Dendritic cell treated with granulocyte-macrophage colony-stimulating factor and Interleukin-4, amounts not matched to agents 40 ng/mL and 50 ng/mL, for 4 days (primary cell): ENCODE data around the gene DCHS2.

Source experiments
- H3K27ac Mint-ChIP-seq: one replicate; pipeline ENCODE4 v1.8.0; 2022; ENCODE audit warnings: mild to moderate bottlenecking, mixed read lengths
- H3K27me3 Mint-ChIP-seq: one replicate; pipeline ENCODE4 v1.8.0; 2022; ENCODE audit warnings: mild to moderate bottlenecking, mixed read lengths
- H3K36me3 Mint-ChIP-seq: one replicate; pipeline ENCODE4 v1.8.0; 2022; ENCODE audit warnings: low read depth, mixed read lengths
- H3K4me1 Mint-ChIP-seq: one replicate; pipeline ENCODE4 v1.8.0; 2022; ENCODE audit warnings: low read depth, mixed read lengths
- H3K4me3 Mint-ChIP-seq: one replicate; pipeline ENCODE4 v1.8.0; 2022; ENCODE audit warnings: mild to moderate bottlenecking, moderate library complexity, mixed read lengths
- H3K9me3 Mint-ChIP-seq: one replicate; pipeline ENCODE4 v1.8.0; 2022; ENCODE audit warnings: mixed read lengths
- intact Hi-C: fragments of 100-400 bp; cut with micrococcal nuclease; formaldehyde crosslinking; loops from one replicate; pipeline ENCODE4 v1.15.0; 2022

The DCHS2 gene

DNA sequence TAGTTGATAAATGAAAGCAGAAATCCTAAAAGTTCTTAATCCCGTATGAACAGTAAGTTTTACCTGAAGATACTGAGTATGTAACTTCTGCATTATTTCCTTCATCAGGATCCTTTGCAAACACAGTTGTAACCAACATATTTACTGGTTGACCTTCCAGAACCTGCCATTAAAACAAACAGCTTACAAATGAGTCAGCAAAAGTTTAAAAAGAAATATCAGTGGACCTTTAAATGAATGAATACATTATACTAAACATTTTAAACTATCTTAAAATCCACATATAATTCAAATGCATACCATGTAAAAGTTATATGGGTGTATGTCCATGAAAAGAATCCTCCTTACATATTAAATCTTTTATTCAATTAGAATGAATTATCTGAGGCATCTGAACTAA lies 163.6 kb downstream of the DCHS2 start:
- Mint-ChIP-seq H3K27me3 (peaks cover 20% of the 10 kb centered on the region), H3K27ac (no peak overlapping the region), H3K36me3 (no peaks in the 10 kb centered on the region), H3K4me3 (no peak overlapping the region), H3K4me1 (peaks cover 6% of the 10 kb centered on the region), H3K9me3 (no peaks in the 10 kb centered on the region)
- intact Hi-C loops = no loop called here

DNA sequence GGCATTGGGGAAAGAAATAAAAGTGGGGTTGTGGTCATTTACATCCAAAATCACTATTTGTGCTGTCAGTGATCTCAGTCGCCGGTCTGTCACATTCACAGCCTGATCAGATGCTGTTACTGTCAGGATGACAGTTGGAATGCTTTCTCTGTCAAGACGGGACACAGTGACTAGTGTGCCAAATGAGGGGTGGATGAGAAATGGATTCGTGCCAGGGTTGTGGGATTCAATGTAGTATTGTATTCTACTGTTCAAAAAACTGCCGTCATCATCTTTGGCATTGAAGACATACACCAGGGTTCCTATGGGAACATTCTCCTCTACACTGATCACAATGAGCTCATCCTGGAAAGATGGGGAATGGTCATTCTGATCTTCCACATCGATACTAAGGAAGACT lies 171.1 kb downstream of the DCHS2 start:
- intact Hi-C loops = no loop called here
- no peaks in the 10 kb centered on the region for H3K4me1 Mint-ChIP-seq
- H3K4me3 Mint-ChIP-seq = no peak overlapping the region
- H3K36me3 Mint-ChIP-seq = no peaks in the 10 kb centered on the region
- no peak overlapping the region for H3K27ac Mint-ChIP-seq
- peaks cover 2% of the 10 kb centered on the region for H3K27me3 Mint-ChIP-seq
- H3K9me3 Mint-ChIP-seq = no peaks in the 10 kb centered on the region

GRCh38 chr4:154319736-154320135 lies 171.9 kb downstream of the DCHS2 start:
- Mint-ChIP-seq H3K4me1 (no peaks in the 10 kb centered on the region), H3K9me3 (no peaks in the 10 kb centered on the region), H3K4me3 (no peak overlapping the region), H3K27ac (no peak overlapping the region), H3K27me3 (peaks cover 2% of the 10 kb centered on the region), H3K36me3 (no peaks in the 10 kb centered on the region)
- intact Hi-C loops = no loop called here

- Mint-ChIP-seq H3K27ac (no peak overlapping the region), H3K4me1 (no peaks in the 10 kb centered on the region), H3K27me3 (no peaks in the 10 kb centered on the region), H3K4me3 (no peak overlapping the region), H3K9me3 (no peaks in the 10 kb centered on the region), H3K36me3 (no peaks in the 10 kb centered on the region)
- intact Hi-C loops = no loop called here
Observed at GRCh38 chr4:154317201-154317999, 174.2 kb downstream of the DCHS2 start.

DNA sequence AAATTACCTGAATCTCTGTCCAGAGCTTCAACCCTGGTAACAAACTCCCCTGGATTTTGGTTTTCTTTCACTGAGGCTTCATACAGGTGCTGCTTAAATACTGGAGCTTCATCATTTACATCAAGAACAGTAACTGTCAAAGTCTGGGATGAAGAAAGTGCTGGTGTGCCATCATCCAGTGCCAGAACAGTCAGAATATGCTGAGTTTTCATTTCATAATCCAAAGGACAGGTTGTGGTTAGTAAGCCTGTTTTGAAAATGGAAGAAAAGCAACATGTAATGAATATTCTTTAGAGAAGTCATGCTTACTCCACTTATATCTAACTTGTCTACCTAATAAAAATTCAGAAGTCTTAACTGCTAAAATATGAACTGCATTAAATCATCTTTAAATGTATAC lies 175.9 kb downstream of the DCHS2 start:
- intact Hi-C loops = no loop called here
- Mint-ChIP-seq H3K9me3 (no peaks in the 10 kb centered on the region), H3K4me3 (no peak overlapping the region), H3K27ac (no peak overlapping the region), H3K4me1 (no peaks in the 10 kb centered on the region), H3K36me3 (no peaks in the 10 kb centered on the region), H3K27me3 (no peaks in the 10 kb centered on the region)

- Mint-ChIP-seq H3K27ac (no peak overlapping the region), H3K27me3 (no peaks in the 10 kb centered on the region), H3K36me3 (no peaks in the 10 kb centered on the region), H3K4me1 (no peaks in the 10 kb centered on the region), H3K4me3 (no peak overlapping the region), H3K9me3 (no peaks in the 10 kb centered on the region)
- intact Hi-C loops = no loop called here
Observed at GRCh38 chr4:154314248-154314647, 177.4 kb downstream of the DCHS2 start.

GRCh38 chr4:154313004-154313585 lies 178.5 kb downstream of the DCHS2 start:
- intact Hi-C loops = no loop called here
- Mint-ChIP-seq H3K27me3 (no peaks in the 10 kb centered on the region), H3K9me3 (no peaks in the 10 kb centered on the region), H3K36me3 (no peaks in the 10 kb centered on the region), H3K4me3 (no peak overlapping the region), H3K27ac (no peak overlapping the region), H3K4me1 (no peaks in the 10 kb centered on the region)

DNA sequence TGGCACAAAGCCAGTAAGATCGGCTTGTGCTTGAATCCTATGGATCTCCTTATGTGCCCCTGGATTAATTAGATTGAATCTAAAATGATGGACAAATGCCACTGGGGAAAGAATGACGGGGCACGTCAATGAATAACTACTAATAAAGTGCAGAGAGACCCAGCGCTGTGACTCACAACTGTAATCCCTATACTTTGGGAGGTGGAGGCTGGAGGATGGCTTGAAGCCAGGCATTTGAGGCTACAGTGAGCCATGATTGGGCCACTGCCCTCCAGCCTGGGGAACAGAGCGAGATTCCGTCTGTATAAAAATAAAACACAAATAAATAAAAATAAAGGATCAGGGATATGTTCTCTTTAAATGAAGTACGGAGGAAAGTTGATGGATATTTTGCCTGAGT lies 179.4 kb downstream of the DCHS2 start:
- Mint-ChIP-seq H3K27me3 (no peaks in the 10 kb centered on the region), H3K27ac (no peak overlapping the region), H3K36me3 (no peaks in the 10 kb centered on the region), H3K9me3 (no peaks in the 10 kb centered on the region), H3K4me1 (no peaks in the 10 kb centered on the region), H3K4me3 (no peak overlapping the region)
- intact Hi-C loops = no loop called here

- Mint-ChIP-seq H3K9me3 (no peaks in the 10 kb centered on the region), H3K4me1 (no peaks in the 10 kb centered on the region), H3K36me3 (no peaks in the 10 kb centered on the region), H3K27ac (no peak overlapping the region), H3K4me3 (no peak overlapping the region), H3K27me3 (no peaks in the 10 kb centered on the region)
- intact Hi-C loops = no loop called here
Observed at GRCh38 chr4:154310578-154310977, 181.0 kb downstream of the DCHS2 start.

DNA sequence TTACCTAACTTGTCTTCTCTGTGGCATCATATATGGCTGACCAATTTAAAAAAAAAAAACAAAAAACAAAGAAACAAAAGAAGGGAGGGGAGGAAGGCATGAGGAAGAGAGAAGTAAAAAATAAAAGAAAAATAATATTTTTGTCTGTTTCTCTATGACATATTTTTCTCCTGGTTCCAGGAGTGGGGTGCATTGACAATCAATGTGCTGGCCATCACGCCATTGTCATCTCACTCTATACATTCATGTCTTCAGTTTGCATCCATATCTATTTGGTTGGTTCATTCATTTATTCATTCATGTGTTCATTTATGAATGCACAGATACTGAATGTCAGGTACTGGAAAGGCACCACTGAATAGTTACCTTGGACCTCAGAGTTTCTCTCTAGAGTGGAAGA lies 183.4 kb downstream of the DCHS2 start:
- Mint-ChIP-seq H3K27ac (no peak overlapping the region), H3K27me3 (no peaks in the 10 kb centered on the region), H3K4me1 (no peaks in the 10 kb centered on the region), H3K36me3 (no peaks in the 10 kb centered on the region), H3K9me3 (no peaks in the 10 kb centered on the region), H3K4me3 (no peak overlapping the region)
- intact Hi-C loops = no loop called here

GRCh38 chr4:154307451-154307850 lies 184.1 kb downstream of the DCHS2 start:
- Mint-ChIP-seq H3K4me3 (no peak overlapping the region), H3K4me1 (no peaks in the 10 kb centered on the region), H3K36me3 (no peaks in the 10 kb centered on the region), H3K27ac (no peak overlapping the region), H3K9me3 (no peaks in the 10 kb centered on the region), H3K27me3 (no peaks in the 10 kb centered on the region)
- intact Hi-C loops = no loop called here

GRCh38 chr4:154305616-154306015 lies 186.0 kb downstream of the DCHS2 start:
- intact Hi-C loops = no loop called here
- no peaks in the 10 kb centered on the region for H3K36me3 Mint-ChIP-seq
- no peaks in the 10 kb centered on the region for H3K4me1 Mint-ChIP-seq
- no peaks in the 10 kb centered on the region for H3K9me3 Mint-ChIP-seq
- no peaks in the 10 kb centered on the region for H3K27me3 Mint-ChIP-seq
- H3K4me3 Mint-ChIP-seq = no peak overlapping the region
- H3K27ac Mint-ChIP-seq = no peak overlapping the region

GRCh38 chr4:154304679-154305078 lies 186.9 kb downstream of the DCHS2 start:
- Mint-ChIP-seq H3K4me3 (no peak overlapping the region), H3K27me3 (no peaks in the 10 kb centered on the region), H3K9me3 (no peaks in the 10 kb centered on the region), H3K36me3 (no peaks in the 10 kb centered on the region), H3K27ac (no peak overlapping the region), H3K4me1 (no peaks in the 10 kb centered on the region)
- intact Hi-C loops = no loop called here

DNA sequence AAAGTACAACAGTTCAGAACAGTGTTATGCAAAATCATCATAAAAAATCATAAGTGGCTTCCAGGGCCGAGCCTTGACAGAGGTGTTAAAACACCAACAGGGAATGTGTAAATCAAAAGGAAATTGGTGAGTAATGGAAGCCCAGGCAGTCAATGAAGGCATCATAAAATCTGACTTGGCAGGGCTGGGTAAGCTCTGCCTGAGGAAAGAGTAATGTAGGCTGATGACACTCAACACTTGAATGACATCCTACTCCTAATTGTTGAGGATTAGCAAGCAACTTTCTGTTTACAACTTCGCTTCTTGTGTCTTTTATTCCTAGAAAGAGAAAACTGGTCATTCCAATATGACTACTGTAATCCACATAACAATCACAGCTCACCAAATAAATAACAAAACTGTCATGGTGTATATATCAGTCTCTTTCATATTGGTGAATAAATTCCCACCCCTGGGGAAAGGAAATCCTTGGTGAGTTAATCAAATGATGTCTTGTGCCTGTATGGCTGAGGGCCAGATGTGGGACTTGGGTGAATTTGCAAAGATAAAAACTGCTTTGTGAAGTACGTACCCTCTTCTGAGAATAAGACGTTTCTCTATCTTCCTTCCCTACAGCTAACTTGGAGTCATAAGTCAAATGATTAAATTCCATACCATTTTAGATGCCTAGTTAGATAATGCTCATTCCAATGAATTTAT lies 196.8 kb downstream of the DCHS2 start:
- Mint-ChIP-seq H3K27ac (no peak overlapping the region), H3K9me3 (no peaks in the 10 kb centered on the region), H3K36me3 (no peaks in the 10 kb centered on the region), H3K27me3 (no peaks in the 10 kb centered on the region), H3K4me3 (no peak overlapping the region), H3K4me1 (no peaks in the 10 kb centered on the region)
- intact Hi-C loops = no loop called here
